Measurements from ENCODE around the gene PROCR. TPM values are rescaled to one million over a fixed set of nuclear protein-coding genes. Genes with fewer than 3 reads are reported as not detected.
"Not testable (repeated sequence)": the region's sequence is repeated elsewhere in the genome, so short reads cannot be mapped to it uniquely, and the experiment has no call there.

The PROCR gene
- polyA plus RNA-seq, 4 donors: 8.3 to 32.1 (median 18.6) TPM

DNA sequence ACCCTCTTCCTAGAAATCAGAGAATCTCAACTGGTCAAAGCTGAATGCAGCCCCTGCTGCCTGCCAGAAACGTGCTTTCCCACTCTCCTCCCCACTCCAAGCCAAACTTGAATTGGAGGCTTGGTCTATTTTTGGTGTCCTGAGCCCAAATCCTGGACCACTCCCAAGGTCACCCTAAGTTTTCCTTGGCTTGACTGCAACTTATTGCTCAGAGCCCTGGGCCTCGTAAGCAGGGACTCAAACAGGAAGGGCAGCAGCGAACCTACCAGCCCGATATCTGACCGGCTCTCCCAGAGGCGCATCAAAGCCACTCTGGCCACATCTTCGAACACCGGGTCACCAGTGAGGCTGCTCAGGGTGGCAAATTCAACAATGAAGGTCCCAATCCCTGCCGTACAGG lies 37.4 kb upstream of the PROCR start:
- no peaks in the 10 kb centered on the region for H3K27me3 ChIP-seq (ENCODE audit: control insufficient read depth in 3 of 3, insufficient read depth in 3 of 3, low read length in 3 of 3)
- no peak overlapping the region for H3K4me3 ChIP-seq (ENCODE audit: low read depth in 1 of 3, low read length in 3 of 3)
- H3K4me1 ChIP-seq (ENCODE audit: control insufficient read depth in 3 of 3, insufficient read depth in 2 of 3, low read depth in 1 of 3, low read length in 2 of 3): no peaks in the 10 kb centered on the region
- 83 to 92% (median 88%) methylated on average over 9 of the region's 9 CpGs for WGBS, 3 donors
- no peak for DNase-seq
- H3K9me3 ChIP-seq (ENCODE audit: control insufficient read depth in 2 of 2, insufficient read depth in 1 of 2, low read depth in 1 of 2, low read length in 1 of 2): no peaks in the 10 kb centered on the region
- no peak for FAIRE-seq
- H3K27ac ChIP-seq (ENCODE audit: low read depth in 1 of 3, low read length in 2 of 3): no peak overlapping the region
- peaks cover 17 to 79% (median 23%) of the 10 kb centered on the region in 3 donors for H3K36me3 ChIP-seq (ENCODE audit: control insufficient read depth in 3 of 3, insufficient read depth in 2 of 3, low read depth in 1 of 3, low read length in 3 of 3)

DNA sequence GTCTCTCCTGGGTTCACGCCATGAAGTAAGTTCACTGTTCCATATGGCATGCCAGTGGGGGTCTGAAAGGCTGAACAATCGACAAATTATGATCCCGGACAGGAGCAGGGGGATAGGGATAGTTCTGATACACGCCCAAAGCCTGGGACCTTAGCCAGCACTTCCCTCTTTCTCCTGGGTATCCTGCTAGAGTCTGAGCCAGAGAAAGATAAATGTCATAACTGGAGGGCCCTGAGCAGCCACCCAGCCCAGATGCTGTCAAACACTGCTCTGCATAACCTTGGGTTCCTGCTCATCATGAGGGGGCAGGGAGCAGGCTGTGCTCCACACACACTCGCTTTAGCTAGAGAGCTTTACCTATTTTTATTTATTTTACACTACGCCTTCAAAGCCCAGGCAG lies 37.0 kb upstream of the PROCR start:
- Histone ChIP-seq H3K9me3 (ENCODE audit: control insufficient read depth in 2 of 2, insufficient read depth in 1 of 2, low read depth in 1 of 2, low read length in 1 of 2) (no peaks in the 10 kb centered on the region), H3K36me3 (ENCODE audit: control insufficient read depth in 3 of 3, insufficient read depth in 2 of 3, low read depth in 1 of 3, low read length in 3 of 3) (peaks cover 17 to 79% (median 23%) of the 10 kb centered on the region in 3 donors), H3K4me3 (ENCODE audit: low read depth in 1 of 3, low read length in 3 of 3) (no peak overlapping the region), H3K27me3 (ENCODE audit: control insufficient read depth in 3 of 3, insufficient read depth in 3 of 3, low read length in 3 of 3) (no peaks in the 10 kb centered on the region), H3K27ac (ENCODE audit: low read depth in 1 of 3, low read length in 2 of 3) (no peak overlapping the region), H3K4me1 (ENCODE audit: control insufficient read depth in 3 of 3, insufficient read depth in 2 of 3, low read depth in 1 of 3, low read length in 2 of 3) (no peaks in the 10 kb centered on the region)
- WGBS, 3 donors: 88 to 92% (median 92%) methylated on average over 6 of the region's 6 CpGs
- FAIRE-seq (no peak), DNase-seq (no peak)

DNA sequence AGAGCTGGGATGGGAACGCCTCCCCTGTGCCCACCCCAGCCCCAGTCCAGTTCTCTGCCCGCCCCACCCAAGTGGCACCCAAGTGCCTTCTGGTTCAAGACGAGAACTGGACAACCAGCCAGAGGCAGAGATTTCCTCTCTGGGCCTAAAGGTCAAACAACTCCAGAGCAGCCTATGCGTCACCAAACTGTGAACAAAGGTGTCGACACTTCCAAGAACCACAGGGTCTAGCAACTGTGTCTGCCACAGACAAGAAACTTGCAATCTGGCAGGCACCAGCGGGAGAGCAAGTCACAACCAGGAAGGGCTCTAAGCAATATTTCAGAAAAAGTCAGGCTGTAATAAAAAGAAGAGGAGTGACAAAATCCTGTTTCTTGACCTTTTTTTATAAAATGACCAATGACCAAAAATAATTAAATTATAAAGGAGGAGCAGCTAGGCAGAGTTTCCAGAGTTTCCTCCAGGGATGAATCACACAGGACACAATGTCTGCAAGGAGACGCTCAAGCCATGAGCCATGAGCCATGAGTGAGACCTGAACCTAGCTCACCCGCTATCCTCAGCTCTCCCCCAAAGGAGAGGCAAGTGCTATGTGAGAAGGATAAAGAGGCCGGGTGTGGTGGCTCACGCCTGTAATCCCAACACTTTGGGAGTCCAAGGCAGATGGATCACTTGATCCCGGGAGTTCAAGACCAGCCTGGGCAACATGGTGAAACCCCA lies 35.8 kb upstream of the PROCR start:
- H3K4me3 ChIP-seq (ENCODE audit: low read depth in 1 of 3, low read length in 3 of 3): no peak overlapping the region
- H3K4me1 ChIP-seq (ENCODE audit: control insufficient read depth in 3 of 3, insufficient read depth in 2 of 3, low read depth in 1 of 3, low read length in 2 of 3): no peaks in the 10 kb centered on the region
- H3K27me3 ChIP-seq (ENCODE audit: control insufficient read depth in 3 of 3, insufficient read depth in 3 of 3, low read length in 3 of 3): no peaks in the 10 kb centered on the region
- H3K36me3 ChIP-seq (ENCODE audit: control insufficient read depth in 3 of 3, insufficient read depth in 2 of 3, low read depth in 1 of 3, low read length in 3 of 3): peaks cover 13 to 75% (median 16%) of the 10 kb centered on the region in 3 donors
- FAIRE-seq: no peak
- DNase-seq: no peak
- H3K9me3 ChIP-seq (ENCODE audit: control insufficient read depth in 2 of 2, insufficient read depth in 1 of 2, low read depth in 1 of 2, low read length in 1 of 2): no peaks in the 10 kb centered on the region
- H3K27ac ChIP-seq (ENCODE audit: low read depth in 1 of 3, low read length in 2 of 3): no peak overlapping the region
- WGBS, 3 donors: 93 to 96% (median 93%) methylated on average over 11 of the region's 11 CpGs

DNA sequence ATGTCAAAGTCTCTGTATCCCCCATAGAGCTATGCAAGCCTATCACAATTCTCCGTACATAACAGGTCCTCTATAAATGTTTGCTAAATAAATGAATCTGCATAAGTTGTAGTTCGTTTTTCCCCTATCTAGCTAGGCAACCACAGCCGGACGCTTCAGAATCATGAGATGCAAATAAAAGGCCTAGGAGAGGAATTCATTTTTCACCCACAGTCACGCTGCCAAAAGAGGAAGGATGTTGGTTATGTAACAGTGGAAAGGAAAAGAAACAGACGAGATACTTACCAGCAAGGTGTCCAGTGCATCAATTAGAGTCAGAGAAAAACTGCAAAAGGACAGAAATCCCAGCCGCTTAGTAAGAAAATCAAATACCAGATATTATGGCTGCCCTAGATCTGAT lies 27.2 kb upstream of the PROCR start:
- Histone ChIP-seq H3K27ac (ENCODE audit: low read depth in 1 of 3, low read length in 2 of 3) (no peak overlapping the region), H3K36me3 (ENCODE audit: control insufficient read depth in 3 of 3, insufficient read depth in 2 of 3, low read depth in 1 of 3, low read length in 3 of 3) (peaks cover 0 to 17% (median 2%) of the 10 kb centered on the region in 3 donors), H3K4me1 (ENCODE audit: control insufficient read depth in 3 of 3, insufficient read depth in 2 of 3, low read depth in 1 of 3, low read length in 2 of 3) (peaks cover 0 to 4% (median 0%) of the 10 kb centered on the region in 3 donors), H3K4me3 (ENCODE audit: low read depth in 1 of 3, low read length in 3 of 3) (no peak overlapping the region), H3K27me3 (ENCODE audit: control insufficient read depth in 3 of 3, insufficient read depth in 3 of 3, low read length in 3 of 3) (no peaks in the 10 kb centered on the region), H3K9me3 (ENCODE audit: control insufficient read depth in 2 of 2, insufficient read depth in 1 of 2, low read depth in 1 of 2, low read length in 1 of 2) (no peaks in the 10 kb centered on the region)
- no peak for DNase-seq
- no peak for FAIRE-seq
- WGBS, 3 donors: 57 to 79% (median 65%) methylated on average over 7 of the region's 7 CpGs

DNA sequence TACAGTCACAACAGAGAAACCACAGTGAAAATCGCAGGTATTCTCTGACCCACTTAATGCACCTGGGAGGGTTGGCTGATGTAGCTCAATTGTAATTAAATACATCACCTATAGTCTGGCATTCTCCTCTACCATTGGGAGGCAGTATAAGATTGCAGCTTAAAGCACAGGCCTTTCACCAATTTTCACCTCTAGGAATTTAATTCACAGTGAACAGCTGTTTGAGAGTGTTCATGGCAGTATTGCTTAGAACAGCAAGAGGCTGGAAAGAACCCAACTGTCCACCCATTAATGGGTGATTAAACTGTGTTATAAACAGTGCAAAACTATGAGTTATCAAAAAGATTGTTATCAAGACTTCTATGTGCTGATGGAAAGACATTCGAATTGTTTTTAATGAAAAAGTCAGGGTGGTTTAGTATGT lies 26.7 kb upstream of the PROCR start:
- Histone ChIP-seq H3K27me3 (ENCODE audit: control insufficient read depth in 3 of 3, insufficient read depth in 3 of 3, low read length in 3 of 3) (no peaks in the 10 kb centered on the region), H3K4me3 (ENCODE audit: low read depth in 1 of 3, low read length in 3 of 3) (no peak overlapping the region), H3K9me3 (ENCODE audit: control insufficient read depth in 2 of 2, insufficient read depth in 1 of 2, low read depth in 1 of 2, low read length in 1 of 2) (no peaks in the 10 kb centered on the region), H3K36me3 (ENCODE audit: control insufficient read depth in 3 of 3, insufficient read depth in 2 of 3, low read depth in 1 of 3, low read length in 3 of 3) (peaks cover 0 to 16% (median 2%) of the 10 kb centered on the region in 3 donors), H3K4me1 (ENCODE audit: control insufficient read depth in 3 of 3, insufficient read depth in 2 of 3, low read depth in 1 of 3, low read length in 2 of 3) (peaks cover 0 to 4% (median 0%) of the 10 kb centered on the region in 3 donors), H3K27ac (ENCODE audit: low read depth in 1 of 3, low read length in 2 of 3) (peak overlapping the region in 1 of 3 donors; percentile 49)
- DNase-seq (peak; percentile 54 to 68), FAIRE-seq (no peak)
- WGBS, 3 donors: 24 to 32% (median 31%) methylated on average over 2 of the region's 2 CpGs

DNA sequence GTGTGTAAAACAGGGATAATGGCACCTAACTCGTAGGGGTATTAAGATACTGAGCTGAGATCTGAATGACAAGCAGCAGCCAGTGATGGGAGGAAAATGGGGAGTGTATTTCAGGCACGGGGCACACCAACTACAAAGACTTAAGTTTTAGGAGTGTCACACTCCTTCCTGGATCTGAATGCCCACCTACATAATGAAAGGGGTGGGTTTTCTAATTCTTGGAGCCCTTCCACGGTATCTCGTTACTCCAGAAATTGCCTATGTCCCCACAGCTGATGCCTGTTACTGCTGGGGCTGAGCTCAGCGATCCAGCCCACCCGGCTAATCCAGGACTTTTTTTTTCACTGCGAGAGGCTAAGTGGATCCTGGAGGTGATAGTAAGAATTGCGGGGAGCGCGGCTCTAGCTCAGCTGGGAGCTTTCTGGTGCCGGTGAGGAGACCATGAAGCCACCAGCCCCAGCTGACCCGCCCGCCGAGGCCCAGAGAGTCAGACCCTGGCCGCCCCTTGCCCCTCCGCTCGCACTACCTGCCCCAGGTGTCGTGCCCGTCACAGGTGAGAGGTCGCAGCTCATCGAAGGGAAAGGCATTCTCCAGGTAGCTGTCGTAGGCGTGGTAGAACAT lies 25.5 kb upstream of the PROCR start:
- H3K9me3 ChIP-seq (ENCODE audit: control insufficient read depth in 2 of 2, insufficient read depth in 1 of 2, low read depth in 1 of 2, low read length in 1 of 2): no peaks in the 10 kb centered on the region
- H3K4me3 ChIP-seq (ENCODE audit: low read depth in 1 of 3, low read length in 3 of 3): peak overlapping the region; percentile 59 to 86 (median 73)
- DNase-seq (no peak), FAIRE-seq (no peak)
- H3K27ac ChIP-seq (ENCODE audit: low read depth in 1 of 3, low read length in 2 of 3): peak overlapping the region; percentile 91 to 95 (median 91)
- 1 to 4% (median 3%) methylated on average over 23 of the region's 23 CpGs for WGBS, 3 donors
- H3K4me1 ChIP-seq (ENCODE audit: control insufficient read depth in 3 of 3, insufficient read depth in 2 of 3, low read depth in 1 of 3, low read length in 2 of 3): peaks cover 0 to 4% (median 0%) of the 10 kb centered on the region in 3 donors
- no peaks in the 10 kb centered on the region for H3K27me3 ChIP-seq (ENCODE audit: control insufficient read depth in 3 of 3, insufficient read depth in 3 of 3, low read length in 3 of 3)
- peaks cover 0 to 12% (median 2%) of the 10 kb centered on the region in 3 donors for H3K36me3 ChIP-seq (ENCODE audit: control insufficient read depth in 3 of 3, insufficient read depth in 2 of 3, low read depth in 1 of 3, low read length in 3 of 3)

DNA sequence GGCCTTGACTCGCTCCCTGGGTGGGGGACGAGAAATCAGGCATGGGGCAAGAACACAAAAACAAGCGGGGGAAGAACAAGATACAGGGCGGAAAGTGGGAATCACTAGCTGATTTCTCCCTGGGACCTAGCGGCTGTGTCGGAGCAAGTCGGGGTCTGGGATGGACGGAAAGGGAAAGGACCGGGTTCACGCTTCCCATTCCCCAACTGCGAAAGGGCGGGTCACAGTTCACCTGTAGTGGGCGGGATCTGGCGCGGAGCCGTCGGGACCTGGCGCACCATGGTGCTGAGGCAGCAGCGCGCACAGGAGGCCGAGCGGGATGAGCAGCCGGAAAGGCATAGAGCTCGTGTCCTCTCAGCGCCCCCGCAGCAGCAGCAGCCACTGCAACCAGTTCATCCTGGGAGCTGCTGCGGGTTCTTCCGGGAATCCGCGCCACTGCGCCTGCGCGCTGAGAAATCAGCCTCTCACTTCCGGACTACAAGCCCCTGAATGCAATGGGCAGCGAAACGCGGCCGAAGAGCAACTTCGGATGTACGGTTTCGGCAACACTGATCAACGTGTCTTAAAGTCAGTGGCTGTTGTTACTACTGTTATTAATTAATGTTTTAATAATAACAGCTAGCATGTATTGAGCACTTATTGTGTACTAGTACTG lies 24.8 kb upstream of the PROCR start, which contains the start of gene EDEM2:
Gene EDEM2, minus strand, starts transcription at position 417 of the 655 bp plus-strand sequence. Its CDS starts 78 bp downstream, at position 339.
- Histone ChIP-seq H3K4me3 (ENCODE audit: low read depth in 1 of 3, low read length in 3 of 3) (peak within 1 kb of the TSS; percentile 59 to 86 (median 73)), H3K9me3 (ENCODE audit: control insufficient read depth in 2 of 2, insufficient read depth in 1 of 2, low read depth in 1 of 2, low read length in 1 of 2) (no peaks in the 10 kb centered on the region), H3K27ac (ENCODE audit: low read depth in 1 of 3, low read length in 2 of 3) (peak within 1 kb of the TSS; percentile 91 to 95 (median 91)), H3K36me3 (ENCODE audit: control insufficient read depth in 3 of 3, insufficient read depth in 2 of 3, low read depth in 1 of 3, low read length in 3 of 3) (peaks cover 0 to 12% (median 2%) of the 10 kb centered on the region in 3 donors), H3K27me3 (ENCODE audit: control insufficient read depth in 3 of 3, insufficient read depth in 3 of 3, low read length in 3 of 3) (no peaks in the 10 kb centered on the region), H3K4me1 (ENCODE audit: control insufficient read depth in 3 of 3, insufficient read depth in 2 of 3, low read depth in 1 of 3, low read length in 2 of 3) (peaks cover 0 to 4% (median 0%) of the 10 kb centered on the region in 3 donors)
- WGBS, 3 donors: 0% methylated on average over 42 of the region's 42 CpGs
- FAIRE-seq: no peak
- peak; percentile 96 to 98 for DNase-seq

DNA sequence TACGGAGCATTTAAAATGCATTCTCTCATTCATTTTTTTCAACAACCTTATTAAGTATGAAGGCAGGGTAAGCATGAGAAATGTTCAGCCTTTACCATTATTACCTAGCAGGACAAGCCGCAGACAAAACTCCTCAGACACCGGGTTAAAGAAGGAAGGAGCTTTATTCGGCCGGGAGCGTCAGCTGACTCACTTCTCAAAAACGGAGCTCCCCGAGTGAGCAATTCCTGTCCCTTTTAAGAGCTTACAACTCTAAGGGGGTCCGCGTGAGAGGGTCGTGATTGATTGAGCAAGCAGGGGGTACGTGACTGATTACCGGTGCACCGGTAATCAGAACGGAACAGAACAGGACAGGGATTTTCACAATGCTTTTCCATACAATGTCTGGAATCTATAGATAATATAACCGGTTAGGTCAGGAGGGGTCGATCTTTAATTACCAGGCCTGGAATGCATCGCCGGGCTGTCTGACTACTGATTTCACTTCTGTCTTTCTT lies 24.2 kb upstream of the PROCR start:
- DNase-seq: peak in 1 of 2 donors; percentile 40
- 1 to 2% (median 2%) methylated on average over 19 of the region's 19 CpGs for WGBS, 3 donors
- H3K4me1 ChIP-seq (ENCODE audit: control insufficient read depth in 3 of 3, insufficient read depth in 2 of 3, low read depth in 1 of 3, low read length in 2 of 3); H3K9me3 ChIP-seq (ENCODE audit: control insufficient read depth in 2 of 2, insufficient read depth in 1 of 2, low read depth in 1 of 2, low read length in 1 of 2); H3K27me3 ChIP-seq (ENCODE audit: control insufficient read depth in 3 of 3, insufficient read depth in 3 of 3, low read length in 3 of 3); FAIRE-seq: not testable (repeated sequence)
- H3K4me3 ChIP-seq (ENCODE audit: low read depth in 1 of 3, low read length in 3 of 3): peak overlapping the region; percentile 59 to 86 (median 73)
- peaks cover 0 to 12% (median 2%) of the 10 kb centered on the region in 3 donors for H3K36me3 ChIP-seq (ENCODE audit: control insufficient read depth in 3 of 3, insufficient read depth in 2 of 3, low read depth in 1 of 3, low read length in 3 of 3)
- H3K27ac ChIP-seq (ENCODE audit: low read depth in 1 of 3, low read length in 2 of 3): peak overlapping the region; percentile 91 to 95 (median 91)

Data from small intestine (tissue), 7 donors.